GM21717 (cell line): ENCODE data around the gene PKN2.
"Not testable (repeated sequence)": the region's sequence is repeated elsewhere in the genome, so short reads cannot be mapped to it uniquely, and the experiment has no call there.

Experiments used
- ATAC-seq: cut with Tn5 transposase; IDR thresholded peaks from one replicate; pipeline ENCODE4 v1.9.1; 2021; ENCODE audit warnings: mild to moderate bottlenecking, moderate library complexity; ENCODE audit not compliant: unreplicated experiment

The PKN2 gene

DNA sequence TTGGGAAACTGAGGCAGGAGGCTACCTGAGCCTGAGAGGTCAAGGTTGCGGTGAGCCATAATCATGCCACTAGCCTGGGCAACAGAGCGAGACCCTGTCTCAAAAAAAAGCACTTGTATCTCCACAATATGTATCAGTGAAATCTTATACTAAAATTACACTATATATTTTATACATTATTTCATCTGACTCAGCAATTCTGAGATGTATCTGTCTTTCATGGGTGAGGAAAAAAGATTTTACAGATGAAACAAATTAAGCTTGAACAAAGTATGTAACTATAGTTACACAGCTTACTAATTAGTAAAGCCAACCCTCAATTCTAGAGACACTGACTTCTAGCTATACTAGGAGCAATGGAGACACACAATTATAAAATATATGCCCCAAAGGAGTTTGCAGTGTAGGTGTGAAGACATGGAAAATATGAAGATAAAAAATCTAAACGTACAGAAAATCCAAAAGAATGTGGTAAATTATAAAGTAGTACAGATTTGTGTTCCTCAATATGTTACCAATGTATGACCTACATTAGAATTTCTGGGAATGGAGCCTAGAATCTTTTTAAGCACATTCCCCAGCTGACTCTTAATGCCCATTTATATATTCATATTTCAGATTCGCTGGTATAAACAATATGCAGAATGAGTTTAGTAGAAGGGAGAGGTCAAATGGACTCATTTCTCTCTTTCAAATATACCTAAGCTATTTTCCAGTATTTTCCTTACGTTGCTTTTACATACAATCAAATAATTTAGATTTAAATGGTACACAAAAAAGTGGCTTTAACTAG is 192.7 kb downstream of the PKN2 start:
- no peak for ATAC-seq

- ATAC-seq = no peak
Observed at GRCh38 chr1:88877382-88877825, 193.3 kb downstream of the PKN2 start.

GRCh38 chr1:88877911-88878310 is 193.8 kb downstream of the PKN2 start:
- ATAC-seq = no peak

- no peak for ATAC-seq
Observed at GRCh38 chr1:88878731-88879130, 194.7 kb downstream of the PKN2 start.

DNA sequence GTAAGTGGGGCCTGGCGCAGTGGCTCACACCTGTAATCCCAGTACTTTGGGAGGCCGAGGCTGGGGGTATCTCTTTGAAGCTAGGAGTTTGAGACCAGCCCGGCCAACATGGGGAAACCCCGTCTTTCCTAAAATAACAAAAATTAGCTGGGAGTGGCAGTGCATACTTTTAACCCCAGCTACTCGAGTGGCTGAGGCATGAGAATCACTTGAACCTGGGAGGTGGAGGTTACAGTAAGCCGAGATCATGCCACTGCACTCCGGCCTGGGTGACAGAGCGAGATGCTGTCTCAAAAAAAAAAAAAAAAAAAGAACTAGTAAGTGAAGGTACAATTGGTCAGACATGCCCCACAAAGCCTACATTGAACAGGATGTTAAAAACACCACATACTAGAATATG is 196.6 kb downstream of the PKN2 start:
- ATAC-seq = not testable (repeated sequence)

GRCh38 chr1:88883156-88883555 is 199.1 kb downstream of the PKN2 start:
- no peak for ATAC-seq
